Fibroblast of skin of back (primary cell): Measurements from ENCODE around the gene SELE.
A peak's percentile ranks its signal among the peaks of the same experiment; 100 is the strongest.
"Not testable (repeated sequence)": the region's sequence is repeated elsewhere in the genome, so short reads cannot be mapped to it uniquely, and the experiment has no call there.

Experiments used
- DNase-seq: peaks from one replicate; pipeline ENCODE4 v3.0.0-alpha.2; 2013

Gene SELE

DNA sequence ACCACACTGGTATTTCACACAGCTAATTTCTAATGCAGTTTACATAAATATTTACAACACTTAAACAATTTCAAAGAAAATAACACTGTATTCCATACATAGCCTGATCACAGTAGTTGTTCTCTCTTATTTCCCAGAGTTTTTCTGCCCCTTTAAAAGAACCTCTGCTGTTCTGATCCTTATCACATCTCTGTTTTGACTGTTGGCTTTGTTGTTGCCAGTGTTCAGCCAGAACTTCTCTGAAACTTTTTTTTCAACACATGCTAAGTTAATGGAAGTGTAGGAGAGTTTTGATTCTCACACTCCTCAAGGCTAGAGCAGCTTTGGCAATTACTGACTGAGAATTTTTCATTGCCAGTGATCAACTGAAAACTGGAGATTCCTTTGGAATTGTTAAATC lies 11.1 kb downstream of the SELE start:
- DNase-seq: no peak

DNA sequence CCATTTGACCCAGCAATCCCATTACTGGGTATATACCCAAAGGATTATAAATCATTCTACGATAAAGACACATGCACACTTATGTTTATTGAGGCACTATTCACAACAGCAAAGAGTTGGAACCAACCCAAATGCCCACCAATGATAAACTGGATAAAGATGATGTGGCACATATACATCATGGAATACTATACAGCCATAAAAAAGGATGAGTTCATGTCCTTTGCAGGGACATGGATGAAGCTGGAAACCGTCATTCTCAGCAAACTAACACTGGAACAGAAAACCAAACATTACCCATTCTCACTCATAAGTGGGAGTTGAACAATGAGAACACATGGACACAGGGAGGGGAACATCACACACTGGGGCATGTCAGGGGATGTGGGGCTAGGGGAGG lies 18.8 kb downstream of the SELE start:
- not testable (repeated sequence) for DNase-seq

DNA sequence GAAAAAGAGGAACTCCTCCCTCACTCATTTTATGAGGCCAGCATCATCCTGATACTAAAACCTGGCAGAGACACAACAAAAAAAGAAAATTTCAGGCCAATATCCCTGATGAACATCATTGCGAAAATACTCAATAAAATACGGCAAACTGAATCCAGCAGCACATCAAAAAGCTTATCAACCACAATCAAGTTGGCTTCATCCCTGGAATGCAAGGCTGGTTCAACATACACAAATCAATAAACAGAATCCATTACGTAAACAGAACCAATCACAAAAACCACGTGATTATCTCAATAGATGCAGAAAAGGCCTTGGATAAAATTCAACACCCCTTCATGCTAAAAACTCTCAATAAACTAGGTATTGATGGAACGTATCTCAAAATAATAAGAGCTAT lies 20.8 kb downstream of the SELE start:
- DNase-seq: not testable (repeated sequence)

DNA sequence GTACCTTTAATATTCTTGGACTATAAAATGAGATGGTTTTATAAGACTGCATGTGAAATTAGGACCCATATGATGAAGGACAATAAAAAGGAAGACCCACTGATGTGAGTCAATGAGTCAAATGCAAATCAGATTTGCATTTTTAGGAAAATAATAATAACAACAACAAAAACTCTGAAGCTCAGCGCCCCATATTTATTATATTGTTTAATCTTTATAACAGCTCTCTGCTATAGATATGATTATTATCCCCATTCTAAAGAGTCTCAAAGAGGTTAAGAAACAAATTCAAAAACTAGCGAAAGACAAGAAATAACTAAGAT lies 21.6 kb downstream of the SELE start:
- DNase-seq: no peak

DNA sequence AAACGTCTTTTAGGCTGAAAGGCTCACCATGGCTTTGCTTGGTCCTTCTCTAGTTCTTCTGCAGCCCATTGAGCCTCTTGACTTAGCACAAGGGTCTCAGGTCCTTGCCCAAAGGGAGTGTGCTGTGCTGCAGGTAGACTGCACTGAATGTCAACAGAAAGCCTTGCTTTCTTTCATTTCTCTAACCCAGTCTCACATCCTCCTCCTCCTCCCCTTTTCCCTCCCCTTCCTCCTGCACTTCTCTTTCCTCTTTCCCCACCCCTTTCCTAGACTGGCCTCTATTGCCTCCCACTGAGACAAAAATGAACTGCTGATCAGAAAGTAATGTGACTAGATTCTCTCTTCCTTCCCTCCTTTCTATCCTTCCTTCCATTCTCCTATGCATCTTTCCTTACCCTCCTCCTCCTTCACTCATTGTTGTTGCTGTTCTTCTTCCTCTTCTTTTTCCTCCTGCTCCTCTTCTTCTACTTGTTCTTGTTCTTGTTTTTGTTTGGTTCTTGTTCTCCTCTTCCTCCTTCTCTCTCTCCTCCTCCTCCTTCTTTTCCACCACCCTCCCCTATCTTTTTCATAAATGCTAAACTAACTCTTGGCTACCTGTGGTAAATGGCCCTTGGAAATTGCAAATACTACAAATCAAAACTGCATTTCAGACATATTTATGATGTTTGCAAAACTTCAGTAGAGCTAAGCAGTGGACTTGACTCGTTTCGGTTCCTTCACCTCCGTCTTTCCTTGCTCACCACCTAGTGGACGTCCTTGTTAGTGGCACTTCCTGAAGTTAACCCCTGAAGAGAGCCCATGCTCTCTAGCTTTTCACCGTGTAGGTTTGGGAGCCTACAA lies 22.2 kb downstream of the SELE start, which contains the start of gene SELL:
TSS of gene SELL (minus strand) at position 152 of the 840 bp plus-strand sequence. CDS start at position 30, 122 bp downstream.
- peak; percentile 56 for DNase-seq

DNA sequence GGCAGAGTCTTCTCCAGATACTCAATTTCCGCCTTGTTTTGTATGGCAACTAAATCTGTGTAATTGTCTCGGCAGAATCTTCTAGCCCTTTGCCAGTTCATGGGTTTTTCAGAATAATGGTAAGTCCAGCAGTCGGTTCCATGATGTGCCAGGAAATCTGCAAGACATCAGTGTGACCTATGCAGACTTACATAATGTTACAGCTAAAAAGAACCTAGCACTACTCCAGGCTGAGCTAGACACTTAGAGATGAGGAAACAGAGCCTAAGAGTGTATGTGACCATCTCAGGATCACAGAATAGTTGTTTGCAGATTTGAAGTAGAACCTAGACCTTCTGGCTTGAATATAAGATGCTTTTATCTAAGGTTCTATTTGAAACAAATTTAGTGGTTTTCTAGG lies 25.2 kb downstream of the SELE start:
- DNase-seq: no peak

DNA sequence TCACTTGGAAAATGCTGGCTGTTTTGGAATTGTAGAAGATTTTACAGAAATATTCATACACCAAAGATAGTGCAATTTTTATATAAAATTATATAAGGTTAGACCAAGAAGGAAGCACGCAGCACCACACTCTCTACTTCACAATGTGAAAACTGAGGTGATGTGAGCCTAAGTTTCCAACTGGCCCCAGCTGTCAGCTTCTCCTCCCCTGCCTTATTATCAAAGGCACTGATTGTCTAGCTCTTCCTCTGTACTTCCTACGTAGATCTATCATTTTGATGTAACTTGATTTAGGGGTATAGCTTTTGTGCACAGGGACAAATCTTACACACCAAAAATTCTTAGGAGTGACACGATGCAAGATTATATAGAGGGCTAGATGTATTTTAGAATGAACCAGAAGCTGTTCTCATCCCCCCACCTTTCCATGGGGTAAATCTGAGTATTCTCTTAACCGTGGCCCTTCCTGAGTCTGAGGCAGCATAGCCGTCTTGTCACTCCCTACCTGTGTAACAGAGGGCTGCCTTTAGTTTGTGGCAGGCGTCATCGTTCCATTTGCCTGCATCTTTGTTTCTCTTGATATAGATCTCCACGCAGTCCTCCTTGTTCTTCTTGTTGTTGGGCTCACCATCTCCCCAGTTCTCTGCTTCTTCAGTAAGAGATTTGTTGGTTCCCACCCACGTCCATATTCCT lies 25.8 kb downstream of the SELE start:
- DNase-seq: no peak

DNA sequence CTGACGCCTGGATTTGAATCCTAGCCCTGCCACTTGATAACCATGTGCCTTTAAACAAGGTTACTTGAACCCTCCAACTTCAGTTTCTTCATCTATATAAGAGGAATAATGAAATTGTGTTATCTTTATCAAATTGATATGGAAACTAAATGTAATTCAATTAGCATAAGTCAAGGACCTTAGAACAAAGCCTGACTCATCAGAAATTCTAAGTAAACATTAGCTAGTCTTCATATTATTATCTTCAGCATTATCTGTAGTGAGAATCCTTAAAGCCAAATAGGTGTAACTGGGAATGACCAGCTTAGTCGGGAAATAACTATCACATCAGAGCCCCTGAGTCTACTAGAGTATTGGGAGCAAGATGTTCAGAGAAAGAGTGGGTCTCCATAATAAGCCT lies 29.1 kb downstream of the SELE start:
- no peak for DNase-seq

DNA sequence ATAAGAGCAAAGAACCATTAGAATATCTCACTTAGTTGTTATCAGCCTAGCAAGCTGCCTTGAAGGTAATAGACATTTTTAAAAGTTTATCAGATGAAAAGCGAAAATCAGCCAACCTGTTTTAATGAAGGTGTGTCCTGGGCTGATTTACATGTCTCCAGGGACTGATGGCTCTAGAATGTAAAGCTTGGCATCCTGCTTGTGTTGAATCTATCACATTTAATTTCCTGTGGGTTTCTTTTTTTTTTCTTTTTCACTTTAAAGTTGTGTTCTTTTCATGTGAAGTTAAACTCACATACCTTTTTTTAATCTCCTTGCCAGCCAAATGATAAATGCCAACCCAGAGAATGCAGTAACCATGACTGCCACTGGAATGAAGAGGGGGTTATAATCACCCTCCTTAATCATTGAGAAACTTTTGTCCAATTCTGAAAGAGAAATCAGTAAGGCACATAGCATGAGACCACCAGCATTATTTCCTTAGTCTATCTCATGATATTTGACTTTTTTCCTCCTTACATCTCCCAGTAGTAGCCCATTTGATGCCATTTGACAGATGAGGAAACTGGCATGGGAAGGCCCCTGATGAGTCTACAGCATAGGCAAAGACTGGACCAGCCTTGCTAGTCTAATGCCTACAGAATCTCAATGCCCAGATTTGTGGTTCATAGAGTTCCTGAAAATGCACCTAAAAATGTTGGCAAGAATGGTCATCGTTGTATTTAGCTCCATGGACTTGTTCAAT lies 32.4 kb downstream of the SELE start:
- no peak for DNase-seq

DNA sequence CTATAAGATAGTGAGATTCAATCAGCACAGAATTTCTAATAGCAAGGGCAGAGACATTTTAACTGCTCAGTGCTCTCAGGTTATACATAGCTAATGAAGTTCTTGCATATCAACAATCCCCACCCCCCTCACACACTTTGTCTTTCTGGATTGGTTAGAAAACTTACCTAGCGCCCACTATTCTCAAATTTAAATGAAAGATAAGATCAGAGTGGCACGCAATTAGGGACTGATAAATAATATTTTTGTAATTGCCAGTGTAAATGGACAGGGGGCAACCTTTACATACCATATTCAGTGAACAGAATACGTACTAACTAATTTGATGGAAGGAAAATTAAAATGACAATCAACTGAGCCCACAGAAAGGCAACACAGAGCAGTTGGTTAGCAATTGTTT lies 34.2 kb downstream of the SELE start:
- DNase-seq: no peak

DNA sequence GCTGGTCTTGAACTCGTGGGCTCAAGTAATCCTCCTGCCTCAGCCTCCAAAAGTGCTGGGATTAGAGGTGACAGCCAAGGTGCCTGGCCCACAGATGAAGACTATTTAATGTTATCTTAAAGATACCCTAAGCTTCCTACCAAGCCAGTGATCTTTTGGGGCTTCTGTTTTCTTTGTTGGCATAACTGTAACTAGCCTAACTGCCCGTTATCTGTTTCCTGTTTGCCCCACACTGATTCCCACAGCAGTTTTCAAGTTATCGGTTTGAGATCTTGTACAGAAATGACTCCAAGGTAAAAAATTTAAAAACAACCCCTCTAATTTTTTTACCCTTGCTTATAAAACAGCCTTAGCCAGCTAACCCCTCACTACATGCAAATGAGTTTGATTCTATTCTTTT lies 34.9 kb downstream of the SELE start:
- DNase-seq: no peak

DNA sequence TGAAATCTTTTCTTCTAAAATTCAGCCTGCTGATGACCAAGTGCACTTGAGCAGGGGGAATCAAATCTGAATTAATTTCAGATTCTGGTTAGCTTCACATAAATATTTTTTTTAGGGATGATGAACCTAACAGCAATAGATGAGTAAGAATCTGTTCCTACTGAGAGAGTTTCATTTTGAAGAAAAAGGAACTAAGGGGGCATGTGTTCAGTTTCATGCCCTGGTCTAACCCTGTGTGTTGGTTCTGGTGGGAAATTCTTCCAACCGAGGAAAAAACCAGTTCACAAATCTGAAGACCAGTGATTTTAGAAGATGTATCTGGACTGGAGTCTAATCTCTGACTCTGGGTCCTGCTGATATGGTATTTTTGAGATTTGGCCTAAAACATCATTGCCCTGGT lies 36.1 kb downstream of the SELE start:
- DNase-seq: no peak

DNA sequence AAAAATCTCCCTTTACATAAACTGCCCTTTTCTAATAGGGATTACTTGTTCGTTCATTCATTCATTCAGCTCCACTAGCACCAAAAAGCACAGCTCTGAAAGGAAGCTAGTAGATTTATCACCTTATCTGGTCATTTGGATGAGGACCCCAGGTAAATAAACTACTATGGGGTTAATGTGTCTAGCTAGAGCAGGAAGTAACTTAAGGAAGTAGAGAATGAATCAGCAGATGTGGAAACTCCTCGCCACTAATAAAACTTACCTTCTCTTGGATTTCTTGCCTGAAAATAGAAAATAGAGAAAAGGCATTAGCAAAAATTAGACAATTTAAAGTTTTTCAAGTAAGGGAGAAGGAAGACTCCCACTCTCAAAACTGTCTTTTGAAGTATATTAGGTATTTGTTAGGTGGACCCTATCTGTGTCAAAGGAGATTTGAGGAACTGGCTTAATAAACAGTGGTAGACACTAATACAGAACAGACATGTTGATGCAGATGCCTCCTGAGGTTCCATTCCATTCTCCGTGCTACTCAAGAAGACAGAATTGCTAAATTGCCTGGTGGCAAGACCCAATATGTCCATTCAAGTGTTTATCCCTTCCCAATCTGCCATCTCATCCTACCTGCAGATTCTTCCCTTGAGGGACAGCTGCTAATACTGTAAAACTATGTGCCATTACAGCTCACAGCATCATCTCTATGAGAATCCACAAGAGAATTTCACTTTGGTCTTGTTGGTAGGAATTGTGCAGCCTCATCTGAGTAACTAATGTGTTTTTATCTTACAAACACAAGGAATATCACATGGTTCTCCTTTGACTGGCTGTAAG lies 37.4 kb downstream of the SELE start:
- no peak for DNase-seq

DNA sequence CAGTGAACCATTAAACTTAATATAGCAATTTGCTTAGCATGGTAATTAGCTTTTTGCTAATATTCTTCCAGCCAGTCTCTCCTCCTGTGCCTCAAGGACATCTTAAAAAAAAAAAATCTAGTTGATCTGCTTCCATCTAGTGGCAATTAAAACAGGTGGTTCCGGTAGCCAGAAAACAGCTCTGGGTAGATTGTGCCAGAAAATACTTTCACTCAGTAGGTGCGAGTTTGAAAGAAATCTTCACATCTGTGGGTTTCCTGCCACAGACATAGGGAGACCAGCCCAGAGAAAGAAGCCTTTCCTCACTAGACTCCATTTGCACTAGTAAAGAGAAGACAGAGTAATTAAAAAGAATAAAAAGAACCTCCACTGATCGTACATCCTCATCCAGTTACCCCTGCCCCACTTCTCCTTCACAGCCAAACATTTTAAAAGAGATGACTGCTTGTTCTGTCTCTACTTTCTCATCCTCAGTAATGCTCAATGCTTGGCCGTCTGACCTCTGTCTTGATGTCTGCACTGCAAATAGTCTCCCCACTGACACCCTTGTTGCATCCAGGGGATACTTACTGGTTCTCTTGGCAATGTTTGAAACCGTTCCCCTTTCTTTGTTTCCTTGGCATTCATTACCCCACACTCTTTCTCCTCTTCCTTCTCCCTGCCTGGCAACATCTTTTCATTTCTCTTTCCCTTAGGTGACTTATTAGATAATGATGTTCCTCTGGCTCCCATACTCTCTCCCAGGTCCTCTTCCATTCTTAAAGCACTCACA lies 39.4 kb downstream of the SELE start:
- no peak for DNase-seq

DNA sequence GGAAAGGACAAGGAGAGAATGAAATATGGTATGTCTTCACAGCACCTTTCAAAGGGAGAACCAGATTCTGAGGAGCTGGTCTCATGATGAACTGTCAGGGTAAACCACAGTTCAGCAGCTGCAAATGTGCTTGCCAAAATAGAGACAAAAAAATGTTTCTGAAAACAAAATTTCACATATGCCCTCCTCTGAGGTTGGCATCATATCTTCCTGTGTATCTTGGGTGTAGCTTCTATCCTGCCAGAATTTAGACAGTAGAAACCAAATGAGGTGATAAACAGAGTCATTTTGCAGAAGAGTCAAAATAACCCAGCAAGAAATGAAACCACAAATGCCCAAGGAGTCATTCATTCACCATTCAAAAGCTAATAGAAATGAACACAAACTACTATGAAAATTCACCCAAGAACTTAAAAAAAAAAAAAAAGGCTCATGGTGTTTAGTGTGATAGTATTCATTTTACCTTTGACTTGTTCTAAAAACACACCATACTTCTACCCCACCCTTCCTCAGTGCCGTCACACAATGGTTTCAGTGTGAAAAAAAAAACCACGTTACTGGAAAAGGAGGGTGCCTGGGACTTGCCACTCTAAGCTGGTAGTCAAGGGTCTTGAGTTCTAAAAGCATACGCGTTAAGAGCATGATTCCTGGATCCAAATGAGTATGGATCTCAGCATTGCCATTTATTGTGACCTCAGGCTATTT lies 41.0 kb downstream of the SELE start:
- no peak for DNase-seq

DNA sequence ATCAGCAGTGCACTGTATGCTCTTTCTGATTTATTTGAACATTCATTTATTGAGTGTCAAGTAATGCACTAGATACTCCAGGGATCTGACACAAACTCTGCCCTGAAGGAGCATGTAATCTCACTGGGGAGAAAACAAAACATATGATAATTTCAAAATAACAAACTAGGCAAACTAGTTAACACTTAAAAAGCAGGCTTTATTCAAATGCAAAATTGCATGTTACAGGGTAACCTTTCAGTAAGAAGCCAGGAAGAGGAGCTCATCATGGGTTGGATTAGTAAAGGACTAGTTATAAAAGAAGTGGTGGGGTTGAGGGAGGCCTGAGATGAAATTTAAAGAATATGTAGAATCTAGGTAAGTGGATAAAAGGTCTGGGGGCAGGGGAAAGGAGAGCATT lies 43.4 kb downstream of the SELE start:
- no peak for DNase-seq

DNA sequence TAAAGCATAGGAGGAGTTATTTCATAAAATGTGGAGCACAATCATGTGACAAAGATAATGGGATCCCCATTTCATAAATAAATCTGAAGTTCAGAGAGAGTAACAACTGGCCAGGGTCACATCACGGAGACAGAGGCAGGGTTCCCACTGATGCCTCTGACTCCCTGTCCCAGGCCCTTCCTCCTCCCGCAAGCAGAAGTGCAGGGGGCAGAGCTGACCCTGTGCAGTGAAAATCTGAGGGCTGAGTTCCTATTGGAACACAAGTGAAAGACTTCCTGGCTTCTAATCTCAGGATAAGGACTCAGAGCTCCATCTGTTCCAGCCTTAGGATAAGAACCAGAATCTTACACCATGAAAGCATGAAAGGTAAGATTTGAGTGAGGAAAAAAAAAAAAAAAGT lies 44.5 kb downstream of the SELE start:
- no peak for DNase-seq

DNA sequence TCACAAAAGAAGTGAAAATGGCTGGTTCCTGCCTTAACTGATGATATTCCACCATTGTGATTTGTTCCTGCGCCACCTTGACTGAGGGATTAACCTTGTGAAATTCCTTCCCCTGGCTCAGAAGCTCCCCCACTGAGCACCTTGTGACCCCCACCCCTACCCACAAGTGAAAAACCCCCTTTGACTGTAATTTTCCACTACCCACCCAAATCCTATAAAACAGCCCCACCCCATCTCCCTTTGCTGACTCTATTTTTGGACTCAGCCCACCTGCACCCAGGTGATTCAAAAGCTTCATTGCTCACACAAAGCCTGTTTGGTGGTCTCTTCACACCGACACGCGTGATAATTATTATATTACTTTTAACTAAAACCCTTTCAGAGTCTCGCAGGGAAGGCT lies 45.5 kb downstream of the SELE start:
- DNase-seq: not testable (repeated sequence)

DNA sequence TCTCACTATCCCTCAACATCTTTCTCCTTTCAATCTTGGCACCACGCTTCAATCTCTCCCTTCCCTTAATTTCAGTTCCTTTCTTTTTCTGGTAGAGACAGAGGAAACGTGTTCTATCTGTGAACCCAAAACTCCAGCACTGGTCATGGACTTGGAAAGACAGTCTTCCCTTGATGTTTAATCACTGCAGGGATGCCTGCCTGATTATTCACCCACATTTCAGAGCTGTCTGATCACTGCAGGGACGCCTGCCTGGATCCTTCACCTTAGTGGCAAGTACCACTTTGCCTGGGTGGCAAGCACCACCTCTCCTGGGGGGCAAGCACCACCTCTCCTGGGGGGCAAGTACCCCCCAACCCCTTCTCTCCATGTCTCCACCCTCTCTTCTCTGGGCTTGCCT lies 50.2 kb downstream of the SELE start:
- DNase-seq: no peak

DNA sequence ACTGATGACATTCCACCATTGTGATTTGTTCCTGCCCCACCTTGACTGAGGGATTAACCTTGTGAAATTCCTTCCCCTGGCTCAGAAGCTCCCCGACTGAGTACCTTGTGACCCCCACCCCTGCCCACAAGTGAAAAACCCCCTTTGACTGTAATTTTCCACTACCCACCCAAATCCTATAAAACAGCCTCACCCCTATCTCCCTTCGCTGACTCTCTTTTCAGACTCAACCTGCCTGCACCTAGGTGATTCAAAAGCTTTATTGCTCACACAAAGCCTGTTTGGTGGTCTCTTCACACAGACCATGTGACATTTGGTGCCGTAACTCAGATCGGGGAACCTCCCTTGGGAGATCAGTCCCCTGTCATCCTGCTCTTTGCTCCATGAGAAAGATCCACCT lies 50.7 kb downstream of the SELE start:
- DNase-seq: not testable (repeated sequence)

DNA sequence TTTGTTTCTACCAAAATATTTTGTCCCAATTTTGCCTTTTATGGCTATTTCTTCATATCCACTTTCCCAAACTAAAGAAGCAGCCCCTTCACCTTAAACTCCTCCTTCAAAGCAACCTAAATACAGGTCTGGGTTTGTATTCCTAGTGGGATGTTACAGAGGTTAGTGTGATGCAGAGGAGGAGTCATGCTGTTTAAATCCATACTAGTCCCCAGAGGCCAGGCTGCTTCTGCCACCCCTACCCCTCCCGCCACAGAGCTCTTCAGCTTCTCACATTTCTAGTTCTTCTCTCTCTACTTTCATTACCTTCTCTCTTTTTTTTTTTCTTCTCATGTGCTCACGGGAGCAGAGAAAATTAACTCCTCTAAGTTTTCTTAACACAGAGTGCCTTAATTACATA lies 51.8 kb downstream of the SELE start:
- no peak for DNase-seq
